OCI-LY7 (cell line): ENCODE measurements around the gene SMC1A.

Experiments used
- CTCF ChIP-seq: fragments of 200-600 bp; sonication (generic); conservative IDR thresholded peaks from 2 replicates; pipeline ENCODE4 v1.5.1; 2014; ENCODE audit warnings: mild to moderate bottlenecking, antibody characterized with exemption, low read length, moderate library complexity, mixed read lengths
- EZH2phosphoT487 ChIP-seq: fragments of 200-600 bp; sonication (generic); IDR thresholded peaks from 2 replicates; pipeline ENCODE4 v1.6.1; 2018; ENCODE audit warnings: low read depth, borderline replicate concordance, mild to moderate bottlenecking, mixed run types, antibody characterized with exemption, low read length, moderate library complexity, mixed read lengths

GRCh38 chrX:53337101-53337500 lies 85.4 kb downstream of the SMC1A start:
- no peak for TF ChIP-seq CTCF
- no peak for TF ChIP-seq EZH2phosphoT487
